Karpas-422 (cell line): ENCODE results near the gene DPPA3. TPM values are rescaled to one million over a fixed set of nuclear protein-coding genes. Genes with fewer than 3 reads are reported as not detected.
"Not testable (repeated sequence)": the region's sequence is repeated elsewhere in the genome, so short reads cannot be mapped to it uniquely, and the experiment has no call there.

Experiments
- DNase-seq: peaks from one replicate; pipeline ENCODE4 v3.0.0-alpha.2; 2015
- H2AFZ ChIP-seq: fragments of 200-600 bp; sonication (generic); 2 replicates; pipeline ENCODE4 v1.6.1; 2014; ENCODE audit warnings: antibody characterized with exemption, low read length, mixed read lengths
- H3K27ac ChIP-seq: fragments of 200-600 bp; sonication (generic); 2 replicates; pipeline ENCODE4 v1.5.1; 2014; ENCODE audit warnings: mild to moderate bottlenecking, low read length, moderate library complexity
- H3K27me3 ChIP-seq: fragments of 200-600 bp; sonication (generic); 2 replicates; pipeline ENCODE4 v1.6.1; 2014; ENCODE audit warnings: low read length, mixed read lengths
- H3K36me3 ChIP-seq: fragments of 200-600 bp; sonication (generic); 2 replicates; pipeline ENCODE4 v1.6.1; 2014; ENCODE audit warnings: low read length, mixed read lengths; ENCODE audit not compliant: insufficient read depth
- H3K4me1 ChIP-seq: fragments of 200-600 bp; sonication (generic); 2 replicates; pipeline ENCODE4 v1.6.1; 2014; ENCODE audit warnings: mild to moderate bottlenecking, low read length, mixed read lengths
- H3K4me2 ChIP-seq: fragments of 200-600 bp; sonication (generic); 2 replicates; pipeline ENCODE4 v1.6.1; 2014; ENCODE audit warnings: low read length, low read depth, mild to moderate bottlenecking; ENCODE audit not compliant: poor library complexity, severe bottlenecking
- H3K4me3 ChIP-seq: fragments of 200-600 bp; sonication (generic); 2 replicates; pipeline ENCODE4 v1.5.1; 2014; ENCODE audit warnings: mild to moderate bottlenecking, antibody characterized with exemption, low read length, mixed read lengths
- H3K79me2 ChIP-seq: fragments of 200-600 bp; sonication (generic); 2 replicates; pipeline ENCODE4 v1.6.1; 2014; ENCODE audit warnings: mild to moderate bottlenecking, low read length, mixed read lengths
- H3K9ac ChIP-seq: fragments of 200-600 bp; sonication (generic); 2 replicates; pipeline ENCODE4 v1.6.0; 2014; ENCODE audit warnings: low read length
- H3K9me2 ChIP-seq: fragments of 200-600 bp; sonication (generic), shearing (Covaris generic); replicated peaks from 2 replicates; pipeline ENCODE4 v1.6.0; 2014; ENCODE audit warnings: mild to moderate bottlenecking, low read length, moderate library complexity; ENCODE audit not compliant: insufficient read depth
- H3K9me3 ChIP-seq: fragments of 300-700, 200-600 bp; sonication (generic); 2 replicates; pipeline ENCODE4 v1.6.1; 2014; ENCODE audit warnings: low read length, mixed read lengths
- H4K20me1 ChIP-seq: fragments of 200-600 bp; sonication (generic); 2 replicates; pipeline ENCODE4 v1.6.1; 2014; ENCODE audit warnings: mild to moderate bottlenecking, antibody characterized with exemption, low read length, low read depth; ENCODE audit not compliant: insufficient read depth
- total RNA-seq: library from RNA; depleted of rRNA; stranded (reverse); fragments of >200 nt; shearing (Covaris generic); gene quantifications from 2 replicates; pipeline ENCODE4 v1.2.3, GENCODE V29; 2014; ENCODE audit warnings: low replicate concordance

DPPA3 gene
- total RNA-seq, 1 experiment from 2014 or later, result not detected

DNA sequence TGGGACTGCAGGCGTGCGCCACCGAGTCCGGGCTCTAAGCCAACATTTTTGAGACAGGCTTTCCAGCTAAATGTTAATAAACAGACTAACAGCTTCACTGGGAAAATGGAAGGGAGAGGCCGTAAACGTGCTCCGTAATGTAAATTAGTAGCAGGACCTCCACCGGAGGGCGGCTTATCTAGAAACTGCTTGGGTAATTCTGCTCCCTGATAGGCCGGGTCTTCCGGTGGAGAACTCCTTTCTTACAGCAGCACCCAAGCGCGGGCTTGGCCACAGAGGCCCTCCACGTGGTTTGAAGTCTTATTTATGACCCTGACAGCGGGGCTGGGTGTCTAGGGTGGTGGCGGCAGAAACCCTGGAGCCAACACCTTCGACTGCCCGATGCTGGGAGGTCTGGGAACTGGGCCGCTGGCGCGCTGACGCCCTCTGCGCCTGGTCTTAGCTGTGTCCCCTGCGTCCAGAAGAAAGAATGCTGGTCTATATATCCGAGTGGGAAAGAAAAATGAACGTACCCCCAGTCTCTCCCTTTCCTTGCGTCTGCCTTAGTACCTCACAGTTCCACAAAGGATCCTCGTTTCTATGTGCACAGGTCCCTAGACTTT lies 1.7 kb downstream of the DPPA3 start:
- Histone ChIP-seq H3K79me2 (no peaks in the 10 kb centered on the region), H3K4me3 (no peak overlapping the region), H3K9ac (no peak overlapping the region), H3K4me1 (no peaks in the 10 kb centered on the region), H3K9me2 (no peaks in the 10 kb centered on the region), H4K20me1 (no peaks in the 10 kb centered on the region), H3K36me3 (no peaks in the 10 kb centered on the region), H3K4me2 (no peak overlapping the region), H3K27me3 (no peaks in the 10 kb centered on the region), H3K9me3 (no peaks in the 10 kb centered on the region), H3K27ac (no peak overlapping the region), H2AFZ (no peak overlapping the region)
- DNase-seq, result no peak

DNA sequence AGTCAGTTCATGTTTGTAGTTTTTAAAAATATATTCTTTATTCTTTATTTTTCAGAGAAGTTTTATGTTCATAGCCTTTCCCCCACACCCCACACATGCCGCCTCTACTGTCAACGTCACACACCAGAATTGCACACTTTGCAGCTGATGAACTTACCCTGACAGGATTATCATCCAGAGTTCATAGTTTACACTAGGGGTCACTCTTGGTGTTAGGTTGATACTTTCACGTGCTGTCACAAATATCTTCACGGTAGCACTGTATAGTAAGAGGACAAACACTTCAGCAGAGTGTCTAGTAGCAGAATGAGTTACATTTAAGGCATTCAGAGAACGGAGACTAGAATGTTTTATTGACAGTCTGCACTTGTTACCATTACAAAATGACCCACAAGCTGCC lies 5.1 kb downstream of the DPPA3 start:
- Histone ChIP-seq H3K4me3 (no peak overlapping the region), H3K27me3 (no peaks in the 10 kb centered on the region), H3K9ac (no peak overlapping the region), H3K27ac (no peak overlapping the region), H3K4me2 (no peak overlapping the region), H3K9me2 (no peaks in the 10 kb centered on the region), H4K20me1 (no peaks in the 10 kb centered on the region), H3K79me2 (no peaks in the 10 kb centered on the region), H3K4me1 (no peaks in the 10 kb centered on the region), H3K9me3 (no peaks in the 10 kb centered on the region), H2AFZ (no peak overlapping the region), H3K36me3 (no peaks in the 10 kb centered on the region)
- DNase-seq, result no peak

DNA sequence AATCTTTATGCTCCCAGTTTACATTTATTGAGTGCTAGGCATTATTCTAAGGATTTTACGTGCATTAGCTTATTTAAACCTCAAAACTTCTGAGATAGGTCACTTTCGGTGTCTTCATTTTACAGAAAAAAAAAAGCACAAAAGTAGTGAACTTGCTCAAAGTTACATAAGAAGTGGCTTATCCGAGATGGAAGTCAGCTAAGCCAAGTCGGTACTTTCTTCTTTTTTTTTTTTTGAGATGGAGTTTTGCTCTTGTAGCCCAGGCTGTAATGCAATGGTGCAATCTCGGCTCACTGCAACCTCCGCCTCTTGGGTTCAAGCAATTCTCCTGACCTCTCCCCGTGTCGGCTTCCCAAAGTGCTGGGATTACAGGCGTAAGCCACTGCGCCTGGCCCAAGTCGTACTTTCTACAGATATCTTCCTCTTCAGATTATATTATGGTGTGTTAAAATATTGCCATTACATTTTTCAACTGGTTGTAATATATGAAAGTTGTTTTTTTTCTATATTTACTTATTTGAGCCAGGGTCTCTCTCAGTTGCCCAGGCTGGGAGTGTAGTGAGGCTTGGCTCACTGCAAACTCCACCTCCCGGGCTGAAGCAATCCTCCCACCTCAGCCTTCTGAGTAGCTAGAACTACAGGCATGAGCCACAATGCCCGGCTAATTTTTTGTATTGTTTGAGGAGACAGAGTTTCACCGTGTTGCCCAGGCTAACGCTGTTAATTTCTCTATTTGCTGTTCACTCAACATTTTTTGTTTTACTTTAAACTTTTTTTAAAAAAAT lies 8.9 kb downstream of the DPPA3 start:
- no peaks in the 10 kb centered on the region for H3K27me3 ChIP-seq
- H2AFZ ChIP-seq, result no peak overlapping the region
- no peak overlapping the region for H3K4me2 ChIP-seq
- H3K4me1 ChIP-seq, result no peaks in the 10 kb centered on the region
- no peaks in the 10 kb centered on the region for H4K20me1 ChIP-seq
- H3K9me3 ChIP-seq, result no peaks in the 10 kb centered on the region
- no peak overlapping the region for H3K9ac ChIP-seq
- H3K36me3 ChIP-seq, result no peaks in the 10 kb centered on the region
- H3K9me2 ChIP-seq, result no peaks in the 10 kb centered on the region
- no peak for DNase-seq
- H3K79me2 ChIP-seq, result no peaks in the 10 kb centered on the region
- H3K4me3 ChIP-seq, result no peak overlapping the region
- H3K27ac ChIP-seq, result no peak overlapping the region

DNA sequence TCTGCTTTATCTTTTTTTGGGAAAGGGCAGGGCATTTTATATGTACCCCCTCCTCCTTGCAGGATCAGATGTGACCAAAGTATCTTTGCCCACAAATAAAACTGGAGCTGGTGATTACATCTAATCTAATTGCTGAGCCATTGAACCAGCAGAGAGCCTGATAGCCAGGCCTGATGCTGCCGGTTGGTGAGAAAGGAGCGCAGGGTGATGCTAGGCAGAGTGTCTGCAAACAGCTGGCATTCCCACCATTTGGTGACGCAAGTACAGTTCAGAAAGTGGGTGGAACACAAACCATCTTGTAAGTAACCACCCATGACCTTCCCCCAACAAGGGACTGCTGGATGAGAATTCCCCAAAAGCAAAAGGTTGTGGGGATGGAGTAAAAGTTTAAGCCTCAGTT lies 12.7 kb downstream of the DPPA3 start:
- no peaks in the 10 kb centered on the region for H3K9me2 ChIP-seq
- H3K4me2 ChIP-seq, result no peak overlapping the region
- no peak overlapping the region for H3K27ac ChIP-seq
- H3K4me3 ChIP-seq, result no peak overlapping the region
- H2AFZ ChIP-seq, result no peak overlapping the region
- DNase-seq, result no peak
- no peaks in the 10 kb centered on the region for H4K20me1 ChIP-seq
- no peaks in the 10 kb centered on the region for H3K9me3 ChIP-seq
- H3K9ac ChIP-seq, result no peak overlapping the region
- no peaks in the 10 kb centered on the region for H3K27me3 ChIP-seq
- H3K79me2 ChIP-seq, result no peaks in the 10 kb centered on the region
- H3K36me3 ChIP-seq, result no peaks in the 10 kb centered on the region
- no peaks in the 10 kb centered on the region for H3K4me1 ChIP-seq

DNA sequence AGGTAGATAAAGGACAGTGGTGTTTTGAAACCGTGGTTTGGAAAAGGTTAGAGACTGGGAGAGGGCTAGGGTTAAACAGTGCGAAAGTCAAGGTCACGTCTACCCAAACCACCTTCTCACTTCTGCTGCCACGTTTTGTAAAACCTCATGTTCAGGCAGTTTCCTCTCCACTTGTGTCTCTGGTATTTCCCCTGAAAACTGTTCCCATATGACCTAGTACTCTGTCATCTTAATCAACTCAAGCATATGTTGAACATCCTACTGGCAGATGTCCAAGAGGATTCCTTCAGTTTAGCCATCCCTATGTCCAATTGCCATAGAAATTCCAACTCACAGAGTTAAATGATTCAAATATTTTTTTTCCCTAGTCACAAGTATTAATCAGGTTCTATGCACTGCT lies 18.5 kb downstream of the DPPA3 start:
- no peak overlapping the region for H3K9ac ChIP-seq
- H3K9me2 ChIP-seq, result no peaks in the 10 kb centered on the region
- H3K9me3 ChIP-seq, result no peaks in the 10 kb centered on the region
- no peak overlapping the region for H3K4me3 ChIP-seq
- no peaks in the 10 kb centered on the region for H4K20me1 ChIP-seq
- no peaks in the 10 kb centered on the region for H3K27me3 ChIP-seq
- H3K36me3 ChIP-seq, result no peaks in the 10 kb centered on the region
- no peak overlapping the region for H3K4me2 ChIP-seq
- no peaks in the 10 kb centered on the region for H3K4me1 ChIP-seq
- no peaks in the 10 kb centered on the region for H3K79me2 ChIP-seq
- DNase-seq, result no peak
- H3K27ac ChIP-seq, result no peak overlapping the region
- no peak overlapping the region for H2AFZ ChIP-seq

DNA sequence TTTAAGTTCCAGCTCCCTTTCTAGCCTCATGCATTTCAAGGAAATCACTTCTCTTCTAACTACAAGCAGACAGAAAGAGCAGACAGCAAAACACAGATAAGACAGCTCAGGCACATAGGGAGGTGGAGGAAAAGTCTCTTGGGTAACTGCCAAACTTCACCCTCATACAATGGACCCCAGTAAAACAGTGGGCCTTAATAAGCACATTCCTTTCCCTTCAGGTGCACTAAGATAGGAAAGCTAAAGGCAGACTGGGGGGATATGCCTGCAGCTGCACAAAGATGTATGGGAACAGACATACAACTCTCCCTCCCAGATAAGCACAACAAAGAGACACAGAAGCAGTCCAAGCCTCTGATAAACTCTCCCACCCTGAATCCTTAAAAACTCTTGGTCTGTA lies 19.8 kb downstream of the DPPA3 start:
- H3K9me3 ChIP-seq, H3K27me3 ChIP-seq, H4K20me1 ChIP-seq, H3K4me2 ChIP-seq, H3K9ac ChIP-seq, H2AFZ ChIP-seq, H3K27ac ChIP-seq, H3K4me3 ChIP-seq, H3K79me2 ChIP-seq, H3K4me1 ChIP-seq, DNase-seq, H3K36me3 ChIP-seq, H3K9me2 ChIP-seq: not testable (repeated sequence)

DNA sequence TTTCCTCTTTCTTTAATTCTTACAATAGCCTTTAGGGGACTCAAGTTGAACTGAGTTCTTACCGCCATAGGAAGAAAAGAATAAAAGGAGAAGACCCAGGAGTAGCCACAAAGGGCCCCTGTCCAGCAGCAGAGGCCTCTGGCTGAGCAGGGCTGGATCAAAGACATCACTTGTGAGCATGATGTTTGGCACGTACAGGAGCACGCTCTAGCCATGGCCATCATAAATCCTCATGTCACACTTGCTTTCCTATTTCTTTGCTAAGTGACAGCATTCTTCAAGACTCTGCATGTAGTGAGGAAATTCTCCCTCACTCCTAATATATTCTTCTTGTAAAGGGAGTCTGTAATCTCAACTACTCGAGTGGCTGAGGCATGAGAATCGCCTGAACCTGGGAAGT lies 20.3 kb downstream of the DPPA3 start:
- Histone ChIP-seq H3K27me3 (no peaks in the 10 kb centered on the region), H3K4me1 (no peaks in the 10 kb centered on the region), H3K27ac (no peak overlapping the region), H3K4me3 (no peak overlapping the region), H3K9me2 (no peaks in the 10 kb centered on the region), H4K20me1 (no peaks in the 10 kb centered on the region), H3K9ac (no peak overlapping the region), H3K4me2 (no peak overlapping the region), H3K36me3 (no peaks in the 10 kb centered on the region), H3K79me2 (no peaks in the 10 kb centered on the region), H2AFZ (no peak overlapping the region), H3K9me3 (no peaks in the 10 kb centered on the region)
- DNase-seq, result no peak

DNA sequence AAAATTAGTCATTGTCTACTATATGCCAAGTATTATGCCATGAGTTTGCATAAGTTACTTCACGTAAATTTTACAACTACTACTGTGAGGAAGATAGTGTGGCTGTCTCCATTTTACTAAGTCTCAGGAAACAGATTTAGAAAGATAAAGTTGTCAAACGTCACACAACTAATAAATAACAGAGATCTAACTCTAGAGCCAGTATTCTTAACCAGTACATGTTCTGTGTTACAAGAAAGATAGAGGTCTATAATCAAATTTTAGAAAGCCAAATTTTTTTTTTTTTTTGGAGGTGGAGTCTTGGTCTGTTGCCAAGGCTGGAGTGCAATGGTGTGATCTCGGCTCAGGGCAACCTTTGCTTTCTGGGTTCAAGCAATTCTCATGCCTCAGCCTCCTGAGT lies 21.8 kb downstream of the DPPA3 start:
- no peak overlapping the region for H2AFZ ChIP-seq
- no peak overlapping the region for H3K27ac ChIP-seq
- no peaks in the 10 kb centered on the region for H3K79me2 ChIP-seq
- DNase-seq, result no peak
- no peaks in the 10 kb centered on the region for H3K4me1 ChIP-seq
- no peaks in the 10 kb centered on the region for H4K20me1 ChIP-seq
- H3K9ac ChIP-seq, result no peak overlapping the region
- no peaks in the 10 kb centered on the region for H3K36me3 ChIP-seq
- no peaks in the 10 kb centered on the region for H3K9me3 ChIP-seq
- no peak overlapping the region for H3K4me2 ChIP-seq
- no peaks in the 10 kb centered on the region for H3K27me3 ChIP-seq
- H3K9me2 ChIP-seq, result no peaks in the 10 kb centered on the region
- H3K4me3 ChIP-seq, result no peak overlapping the region
